PC-3 (cell line): ENCODE measurements around the gene SLC23A1. TPM values are rescaled to one million over a fixed set of nuclear protein-coding genes. Genes with fewer than 3 reads are reported as not detected.
"Not testable (repeated sequence)": the region's sequence is repeated elsewhere in the genome, so short reads cannot be mapped to it uniquely, and the experiment has no call there.

Source experiments
- ATAC-seq: fragments of 200-7000 bp; cut with Tn5 transposase; 2 replicates; pipeline ENCODE4 v1.9.1; 2020; ENCODE audit warnings: mild to moderate bottlenecking, moderate library complexity
- BruUV-seq: library from RNA; stranded (reverse); fragments of 400-500 nt; replicated peaks from 2 replicates; lab custom pipeline; 2021; lab: Mats Ljungman, UMichigan
- CTCF ChIA-PET: fragments of 300-600 bp; sonication (Branson Sonifier 250); formaldehyde crosslinking; loops from one replicate; lab custom pipeline; 2022; ENCODE audit warnings: antibody characterized with exemption; lab: Charles Lee
- POLR2A ChIA-PET: fragments of 300-600 bp; sonication (Branson Sonifier 250); formaldehyde crosslinking; loops from one replicate; lab custom pipeline; 2022; ENCODE audit warnings: antibody characterized with exemption; ENCODE audit not compliant: unreplicated experiment; lab: Charles Lee
- DNase-seq: peaks from one replicate; pipeline ENCODE4 v3.0.0-alpha.2; 2015
- H2AFZ ChIP-seq: fragments of 300-600 bp; sonication (generic); 2 replicates; pipeline ENCODE4 v1.6.0; 2016; ENCODE audit warnings: antibody characterized with exemption, low read length
- H3F3A ChIP-seq: fragments of 300-600 bp; sonication (generic); one replicate; pipeline ENCODE4 v1.6.0; 2017; ENCODE audit warnings: antibody characterized with exemption, low read length, control low read depth, mild to moderate bottlenecking; ENCODE audit not compliant: unreplicated experiment
- H3K27ac ChIP-seq: fragments of 300-600 bp; sonication (generic); 2 replicates; pipeline ENCODE4 v1.5.1; 2016; ENCODE audit warnings: mild to moderate bottlenecking, low read length
- H3K27me3 ChIP-seq: fragments of 300-600 bp; sonication (generic); 2 replicates; pipeline ENCODE4 v1.6.1; 2016; ENCODE audit warnings: low read length, mixed read lengths
- H3K36me3 ChIP-seq: fragments of 300-600 bp; sonication (generic); 2 replicates; pipeline ENCODE4 v1.6.1; 2016; ENCODE audit warnings: low read depth, mixed run types, low read length, mixed read lengths
- H3K4me1 ChIP-seq: fragments of 300-600 bp; sonication (generic); 2 replicates; pipeline ENCODE4 v1.5.1; 2016; ENCODE audit warnings: low read length; ENCODE audit not compliant: insufficient read depth
- H3K4me2 ChIP-seq: fragments of 300-600 bp; sonication (generic); 2 replicates; pipeline ENCODE4 v1.6.0; 2016; ENCODE audit warnings: low read length
- H3K4me3 ChIP-seq: fragments of 300-600 bp; sonication (generic); 2 replicates; pipeline ENCODE4 v1.5.1; 2016; ENCODE audit warnings: mild to moderate bottlenecking, low read length, mixed read lengths
- H3K79me2 ChIP-seq: fragments of 300-600 bp; sonication (generic); 2 replicates; pipeline ENCODE4 v1.6.1; 2017; ENCODE audit warnings: low read length, mixed read lengths
- H3K9ac ChIP-seq: fragments of 300-600 bp; sonication (generic); 2 replicates; pipeline ENCODE4 v1.6.0; 2016; ENCODE audit warnings: mild to moderate bottlenecking, low read length
- H3K9me2 ChIP-seq: fragments of 300-600 bp; sonication (generic); replicated peaks from 2 replicates; pipeline ENCODE4 v1.6.1; 2016; ENCODE audit warnings: mixed run types, low read length, mixed read lengths
- H3K9me3 ChIP-seq: fragments of 300-600 bp; sonication (generic); 2 replicates; pipeline ENCODE4 v1.6.1; 2016; ENCODE audit warnings: low read length, mixed read lengths
- H4K20me1 ChIP-seq: fragments of 300-600 bp; sonication (generic); 2 replicates; pipeline ENCODE4 v1.6.1; 2016; ENCODE audit warnings: low read length, mixed read lengths
- EZH2 ChIP-seq: fragments of 300-600 bp; sonication (generic); IDR thresholded peaks from one replicate; pipeline ENCODE4 v1.6.1; 2017; ENCODE audit warnings: antibody characterized with exemption, mild to moderate bottlenecking, low read length; ENCODE audit not compliant: unreplicated experiment
- EZH2phosphoT487 ChIP-seq: fragments of 300-600 bp; sonication (generic); IDR thresholded peaks from 2 replicates; pipeline ENCODE4 v1.6.1; 2018; ENCODE audit warnings: mild to moderate bottlenecking, antibody characterized with exemption, low read length, borderline replicate concordance
- intact Hi-C: fragments of 100-400 bp; cut with micrococcal nuclease; formaldehyde crosslinking; loops from 2 replicates; pipeline ENCODE4 v1.9.0; 2023
- total RNA-seq: library from RNA; depleted of rRNA; stranded (reverse); fragments of >200 nt; gene quantifications from 2 replicates; pipeline ENCODE4 v1.2.3, GENCODE V29; 2014
- TF ChIP-seq, protein P1 (sequence below): fragments of 300-600 bp; sonication (generic); conservative IDR thresholded peaks from 2 replicates; pipeline ENCODE4 v1.5.1; 2017; ENCODE audit warnings: antibody characterized with exemption, low read depth, mild to moderate bottlenecking, low read length

SLC23A1 gene
- total RNA-seq, 1 experiment from 2014 or later, result not detected

DNA sequence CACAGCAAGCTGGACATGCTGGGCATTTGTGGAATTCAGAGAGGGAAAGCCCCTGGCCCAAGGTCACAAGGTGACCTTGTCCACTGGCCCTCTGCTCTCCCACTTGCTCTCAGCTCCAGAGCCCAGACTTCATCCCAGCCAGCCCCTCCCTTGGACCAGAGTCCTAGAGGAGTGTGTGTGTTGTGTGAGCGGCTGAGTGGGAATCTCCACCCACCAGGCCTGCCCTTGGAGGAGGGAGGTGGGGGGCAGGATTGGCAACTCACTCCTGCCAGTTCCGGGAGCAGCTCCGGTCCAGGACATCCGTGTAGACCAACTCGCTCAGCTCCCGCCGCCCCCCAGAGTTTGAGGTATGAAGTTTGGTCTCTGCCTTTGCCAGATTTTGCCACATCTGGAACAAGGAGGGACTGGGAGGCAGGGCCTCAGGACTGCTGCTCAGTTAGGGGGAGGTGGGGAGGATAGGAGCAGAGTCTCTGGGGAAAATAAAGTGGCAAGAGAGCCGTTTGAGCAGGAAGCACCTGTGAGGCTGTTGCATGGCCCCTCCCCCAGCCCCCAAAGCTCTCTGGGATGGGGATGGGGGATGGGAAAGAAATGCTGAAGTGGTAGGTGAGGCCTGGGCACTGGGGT lies 5.2 kb upstream of the SLC23A1 start:
- Histone ChIP-seq H3K36me3 (no peaks in the 10 kb centered on the region), H3K79me2 (peaks cover 16% of the 10 kb centered on the region), H3K9me2 (no peaks in the 10 kb centered on the region), H3K4me1 (peaks cover 17% of the 10 kb centered on the region), H3K4me2 (no peak overlapping the region), H3K9ac (no peak overlapping the region), H3K27ac (no peak overlapping the region), H3K4me3 (no peak overlapping the region), H4K20me1 (no peaks in the 10 kb centered on the region), H2AFZ (no peak overlapping the region), H3K27me3 (no peaks in the 10 kb centered on the region), H3K9me3 (no peaks in the 10 kb centered on the region), H3F3A (no peaks in the 10 kb centered on the region)
- ATAC-seq (no peak), DNase-seq (no peak)
- no peak for TF ChIP-seq EZH2
- TF ChIP-seq, protein P1, sequence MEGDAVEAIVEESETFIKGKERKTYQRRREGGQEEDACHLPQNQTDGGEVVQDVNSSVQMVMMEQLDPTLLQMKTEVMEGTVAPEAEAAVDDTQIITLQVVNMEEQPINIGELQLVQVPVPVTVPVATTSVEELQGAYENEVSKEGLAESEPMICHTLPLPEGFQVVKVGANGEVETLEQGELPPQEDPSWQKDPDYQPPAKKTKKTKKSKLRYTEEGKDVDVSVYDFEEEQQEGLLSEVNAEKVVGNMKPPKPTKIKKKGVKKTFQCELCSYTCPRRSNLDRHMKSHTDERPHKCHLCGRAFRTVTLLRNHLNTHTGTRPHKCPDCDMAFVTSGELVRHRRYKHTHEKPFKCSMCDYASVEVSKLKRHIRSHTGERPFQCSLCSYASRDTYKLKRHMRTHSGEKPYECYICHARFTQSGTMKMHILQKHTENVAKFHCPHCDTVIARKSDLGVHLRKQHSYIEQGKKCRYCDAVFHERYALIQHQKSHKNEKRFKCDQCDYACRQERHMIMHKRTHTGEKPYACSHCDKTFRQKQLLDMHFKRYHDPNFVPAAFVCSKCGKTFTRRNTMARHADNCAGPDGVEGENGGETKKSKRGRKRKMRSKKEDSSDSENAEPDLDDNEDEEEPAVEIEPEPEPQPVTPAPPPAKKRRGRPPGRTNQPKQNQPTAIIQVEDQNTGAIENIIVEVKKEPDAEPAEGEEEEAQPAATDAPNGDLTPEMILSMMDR, result no peak
- no peak for TF ChIP-seq EZH2phosphoT487
- ChIA-PET POLR2A (no interaction called here), CTCF (no interaction called here)
- BruUV-seq, result no TSS peak
- intact Hi-C loops, result no loop called here

DNA sequence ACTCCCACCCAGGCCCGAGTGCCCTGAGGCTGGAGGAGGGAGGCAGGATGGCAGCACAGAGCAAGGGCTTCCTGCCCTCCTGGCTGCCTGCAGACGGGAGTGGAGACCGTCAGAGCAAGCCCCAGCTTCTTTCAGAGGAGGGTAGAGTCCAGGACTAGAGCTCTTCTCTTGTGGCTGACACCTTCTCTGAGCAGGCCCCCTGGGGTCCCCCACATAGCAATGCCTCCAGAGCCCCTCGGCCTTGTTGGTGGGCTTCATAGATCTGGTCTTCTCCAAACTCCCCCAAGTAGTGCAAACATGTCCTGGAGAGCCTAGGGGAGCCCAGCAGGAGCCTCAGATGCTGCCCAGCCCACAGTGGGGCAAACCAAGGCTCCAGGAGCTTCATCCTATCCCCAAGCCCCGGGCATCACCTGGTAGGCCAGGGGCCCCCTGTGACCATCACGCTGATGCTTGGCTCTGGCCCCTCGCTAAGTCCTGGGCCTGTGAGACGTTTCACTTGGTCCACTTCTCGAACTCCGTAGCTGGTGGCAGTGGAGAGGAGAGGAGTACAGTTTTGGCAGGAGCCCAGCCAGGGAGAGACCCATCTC lies 4.6 kb upstream of the SLC23A1 start:
- Histone ChIP-seq H3K9me2 (no peaks in the 10 kb centered on the region), H3F3A (no peaks in the 10 kb centered on the region), H3K4me3 (no peak overlapping the region), H3K27ac (no peak overlapping the region), H4K20me1 (no peaks in the 10 kb centered on the region), H3K79me2 (peaks cover 10% of the 10 kb centered on the region), H2AFZ (no peak overlapping the region), H3K9ac (no peak overlapping the region), H3K27me3 (no peaks in the 10 kb centered on the region), H3K4me1 (peaks cover 17% of the 10 kb centered on the region), H3K36me3 (no peaks in the 10 kb centered on the region), H3K4me2 (no peak overlapping the region), H3K9me3 (no peaks in the 10 kb centered on the region)
- intact Hi-C loops, result no loop called here
- DNase-seq (no peak), ATAC-seq (no peak)
- no TSS peak for BruUV-seq
- TF ChIP-seq, protein P1, result no peak
- POLR2A ChIA-PET, result no interaction called here
- CTCF ChIA-PET, result interaction anchor here (0.5 kb wide), 1 partner anchor 1636 kb away, joined by 4 read pairs; no protein-coding TSS in a partner anchor

DNA sequence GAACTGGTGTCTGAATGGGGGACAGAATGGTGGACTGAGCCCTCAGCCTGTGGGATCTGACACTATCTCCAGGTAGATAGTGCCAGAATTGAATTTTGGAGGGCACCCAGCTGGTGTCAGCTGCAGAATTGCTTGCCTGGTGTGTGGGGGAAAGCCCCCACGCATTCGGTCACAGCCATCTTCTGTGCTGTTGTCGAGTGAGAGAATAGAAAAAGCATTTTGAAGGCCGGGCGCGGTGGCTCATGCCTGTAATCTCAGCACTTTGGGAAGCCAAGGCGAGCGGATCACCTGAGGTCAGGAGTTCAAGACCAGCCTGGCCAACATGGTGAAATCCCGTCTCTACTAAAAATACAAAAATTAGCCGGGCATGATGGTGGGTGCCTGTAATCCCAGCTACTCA lies 3.9 kb upstream of the SLC23A1 start:
- H3K9me2 ChIP-seq, H2AFZ ChIP-seq, H3K27ac ChIP-seq, H3K79me2 ChIP-seq, BruUV-seq, H3K9me3 ChIP-seq, H3K36me3 ChIP-seq, H4K20me1 ChIP-seq, intact Hi-C loops, H3K4me3 ChIP-seq, DNase-seq, ATAC-seq, POLR2A ChIA-PET, H3K27me3 ChIP-seq, H3K9ac ChIP-seq, H3K4me2 ChIP-seq, H3F3A ChIP-seq: not testable (repeated sequence)
- CTCF ChIA-PET, result interaction anchor here (0.5 kb wide), 1 partner anchor 1635 kb away, joined by 4 read pairs; no protein-coding TSS in a partner anchor
- H3K4me1 ChIP-seq, result peaks cover 17% of the 10 kb centered on the region
